ENCODE results near the gene TLR9. TPM values are rescaled to one million over a fixed set of nuclear protein-coding genes. Genes with fewer than 3 reads are reported as not detected.
"Not testable (repeated sequence)": the region's sequence is repeated elsewhere in the genome, so short reads cannot be mapped to it uniquely, and the experiment has no call there.

Gene TLR9
- total RNA-seq, 2 donors from 2014 or later: 0.25 to 0.27 TPM

GRCh38 chr3:52178537-52178936 lies 46.9 kb downstream of the TLR9 start:
- no peak for DNase-seq
- Histone ChIP-seq H3K4me3 (no peak overlapping the region), H3K27me3 (no peaks in the 10 kb centered on the region), H3K9me3 (no peaks in the 10 kb centered on the region), H3K4me1 (no peaks in the 10 kb centered on the region), H3K9ac (ENCODE audit: low read depth in 2 of 2, low read length in 2 of 2) (no peak overlapping the region), H3K27ac (no peak overlapping the region), H3K36me3 (no peaks in the 10 kb centered on the region)
- no peak for TF ChIP-seq CTCF (IDR thresholded peaks at IDR 0.05)
- intact Hi-C loops (cut with DNase I): no loop called here

DNA sequence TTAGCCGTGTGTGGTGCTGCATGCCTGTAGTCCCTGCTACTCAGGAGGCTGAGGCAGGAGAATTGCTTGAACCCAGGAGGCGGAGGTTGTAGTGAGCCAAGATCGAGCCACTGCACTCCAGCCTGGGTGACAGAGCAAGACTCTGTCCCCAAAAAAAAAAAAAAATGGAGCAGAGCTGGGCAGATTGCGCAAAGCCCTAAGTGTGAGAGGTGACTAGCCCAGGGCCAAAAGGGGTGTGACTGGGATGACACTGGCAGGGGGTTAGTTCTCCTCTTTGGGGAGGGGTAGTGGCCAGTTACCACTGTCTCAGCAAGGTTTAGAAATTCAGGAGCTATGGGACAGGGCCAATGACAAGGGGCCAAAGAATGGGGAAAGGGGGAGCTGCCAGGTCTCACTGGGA lies 47.3 kb downstream of the TLR9 start:
- H3K27ac ChIP-seq; H3K4me3 ChIP-seq; intact Hi-C loops (cut with DNase I); DNase-seq; H3K9ac ChIP-seq (ENCODE audit: low read depth in 2 of 2, low read length in 2 of 2); H3K4me1 ChIP-seq; H3K27me3 ChIP-seq; H3K9me3 ChIP-seq; H3K36me3 ChIP-seq: not testable (repeated sequence)

DNA sequence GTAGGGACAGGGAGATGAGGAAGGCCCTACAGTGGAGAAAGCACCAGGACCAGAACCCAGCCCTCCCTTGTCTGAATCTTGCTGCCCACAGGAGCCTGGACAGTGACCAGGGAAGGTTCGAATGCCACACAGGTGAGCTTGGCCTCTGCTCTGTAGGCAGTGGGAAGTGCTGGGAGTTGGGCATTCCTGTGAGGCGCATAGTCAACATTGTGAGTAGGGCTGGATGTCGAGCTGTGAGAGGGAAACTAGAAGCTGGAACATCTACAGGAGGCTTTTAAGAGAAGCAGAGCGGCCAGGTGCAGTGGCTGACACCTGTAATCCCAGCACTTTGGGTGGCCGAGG lies 47.8 kb downstream of the TLR9 start:
- no peak overlapping the region for H3K4me3 ChIP-seq
- no peaks in the 10 kb centered on the region for H3K27me3 ChIP-seq
- no peak for DNase-seq
- H3K9ac ChIP-seq (ENCODE audit: low read depth in 2 of 2, low read length in 2 of 2): no peak overlapping the region
- no peak overlapping the region for H3K27ac ChIP-seq
- H3K36me3 ChIP-seq: no peaks in the 10 kb centered on the region
- no peaks in the 10 kb centered on the region for H3K9me3 ChIP-seq
- no peak for TF ChIP-seq CTCF (IDR thresholded peaks at IDR 0.05)
- no peaks in the 10 kb centered on the region for H3K4me1 ChIP-seq
- intact Hi-C loops (cut with DNase I): no loop called here

GRCh38 chr3:52176951-52177700 lies 48.3 kb downstream of the TLR9 start:
- no peaks in the 10 kb centered on the region for H3K27me3 ChIP-seq
- H3K9me3 ChIP-seq: no peaks in the 10 kb centered on the region
- DNase-seq: no peak
- intact Hi-C loops (cut with DNase I): no loop called here
- H3K9ac ChIP-seq (ENCODE audit: low read depth in 2 of 2, low read length in 2 of 2): no peak overlapping the region
- no peak overlapping the region for H3K27ac ChIP-seq
- no peaks in the 10 kb centered on the region for H3K36me3 ChIP-seq
- no peak overlapping the region for H3K4me3 ChIP-seq
- no peak for TF ChIP-seq CTCF (IDR thresholded peaks at IDR 0.05)
- H3K4me1 ChIP-seq: no peaks in the 10 kb centered on the region

DNA sequence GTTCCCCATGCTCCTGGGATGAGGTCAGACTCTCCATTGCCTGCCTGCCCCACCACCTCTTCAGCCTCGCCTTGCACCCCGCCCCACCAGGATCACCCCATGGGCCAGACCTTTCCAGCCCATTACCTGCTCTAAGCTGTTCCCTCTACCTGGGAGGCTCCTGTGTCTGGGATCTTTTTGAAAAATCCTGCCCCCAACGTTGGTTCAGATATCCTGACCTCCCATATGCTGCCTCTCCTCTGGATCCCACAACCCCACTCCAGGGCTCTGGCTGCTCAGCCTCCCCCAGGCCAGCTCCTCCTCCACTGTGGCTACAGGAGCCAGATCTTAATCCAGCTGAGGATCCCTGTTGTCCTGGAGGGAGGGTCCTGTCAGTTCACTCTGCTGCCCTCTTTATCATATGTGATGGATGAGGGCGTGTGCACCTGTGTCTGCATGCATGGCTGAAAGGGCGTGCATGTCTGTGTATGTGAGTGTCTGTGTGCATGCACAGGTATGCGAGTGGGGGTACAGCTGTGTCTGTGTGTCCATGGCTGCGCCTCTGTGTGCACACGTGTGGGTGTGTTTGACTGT lies 49.2 kb downstream of the TLR9 start:
- Histone ChIP-seq H3K4me3 (no peak overlapping the region), H3K9me3 (no peaks in the 10 kb centered on the region), H3K27me3 (no peaks in the 10 kb centered on the region), H3K9ac (ENCODE audit: low read depth in 2 of 2, low read length in 2 of 2) (no peak overlapping the region), H3K36me3 (no peaks in the 10 kb centered on the region), H3K27ac (no peak overlapping the region), H3K4me1 (no peaks in the 10 kb centered on the region)
- TF ChIP-seq CTCF (IDR thresholded peaks at IDR 0.05): no peak
- intact Hi-C loops (cut with DNase I): no loop called here
- no peak for DNase-seq

- DNase-seq: no peak
- TF ChIP-seq CTCF (IDR thresholded peaks at IDR 0.05): no peak
- H3K9me3 ChIP-seq: no peaks in the 10 kb centered on the region
- no peak overlapping the region for H3K9ac ChIP-seq (ENCODE audit: low read depth in 2 of 2, low read length in 2 of 2)
- H3K27ac ChIP-seq: no peak overlapping the region
- H3K4me1 ChIP-seq: no peaks in the 10 kb centered on the region
- no peak overlapping the region for H3K4me3 ChIP-seq
- intact Hi-C loops (cut with DNase I): no loop called here
- no peaks in the 10 kb centered on the region for H3K36me3 ChIP-seq
- no peaks in the 10 kb centered on the region for H3K27me3 ChIP-seq
Measured at GRCh38 chr3:52175416-52176179, 49.8 kb downstream of the TLR9 start.
